Measurements from ENCODE around the gene IL11RA. TPM values are rescaled to one million over a fixed set of nuclear protein-coding genes. Genes with fewer than 3 reads are reported as not detected.

IL11RA gene
- total and polyA plus RNA-seq, 10 of the 15 experiments (the other 5 are each of a cell fraction or from before 2014, with no cell fraction given), result 0.32 to 5.8 (median 2.2) TPM

GRCh38 chr9:34637356-34638137, 14.4 kb upstream of the IL11RA start, which contains the start of gene SIGMAR1 (continued):
- TF ChIP-seq NKRF (conservative IDR thresholded peaks at IDR 0.05), result peak; percentile 63
- TF ChIP-seq E2F4 (IDR thresholded peaks at IDR 0.05; ENCODE audit: low read depth, low read length), result peak; percentile 19; the same call in 1 of the 2 replicates
- 0 out of 2 replicates have a peak, but pooled peaks have one; percentile 3 for TF ChIP-seq NR2C1 (IDR thresholded peaks at IDR 0.05)
- TF ChIP-seq STAT1 (conservative IDR thresholded peaks at IDR 0.05), result no peak
- no peak for TF ChIP-seq ZZZ3 (IDR thresholded peaks at IDR 0.05; ENCODE audit: control insufficient read depth, insufficient read length, low read depth)
- TF ChIP-seq CHD1 (IDR thresholded peaks at IDR 0.05; ENCODE audit: low read depth, low read length), result peak; percentile 97
- peak; percentile 98 for TF ChIP-seq KLF5 (IDR thresholded peaks at IDR 0.05; ENCODE audit: partially characterized antibody)
- no peak for TF ChIP-seq SUPT20H (IDR thresholded peaks at IDR 0.05; ENCODE audit: borderline replicate concordance, control insufficient read depth, low read depth, low read length)
- TF ChIP-seq, protein P1, sequence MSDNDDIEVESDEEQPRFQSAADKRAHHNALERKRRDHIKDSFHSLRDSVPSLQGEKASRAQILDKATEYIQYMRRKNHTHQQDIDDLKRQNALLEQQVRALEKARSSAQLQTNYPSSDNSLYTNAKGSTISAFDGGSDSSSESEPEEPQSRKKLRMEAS (IDR thresholded peaks at IDR 0.05; ENCODE audit: low read depth, low read length), result peak; percentile 85; the same call in 1 of the 2 replicates
- no peak for TF ChIP-seq ASH2L (IDR thresholded peaks at IDR 0.05; ENCODE audit: borderline replicate concordance, low read depth)
- no peak for TF ChIP-seq BRCA1 (IDR thresholded peaks at IDR 0.05; ENCODE audit: low read depth, low read length)
- TF ChIP-seq, protein P2, sequence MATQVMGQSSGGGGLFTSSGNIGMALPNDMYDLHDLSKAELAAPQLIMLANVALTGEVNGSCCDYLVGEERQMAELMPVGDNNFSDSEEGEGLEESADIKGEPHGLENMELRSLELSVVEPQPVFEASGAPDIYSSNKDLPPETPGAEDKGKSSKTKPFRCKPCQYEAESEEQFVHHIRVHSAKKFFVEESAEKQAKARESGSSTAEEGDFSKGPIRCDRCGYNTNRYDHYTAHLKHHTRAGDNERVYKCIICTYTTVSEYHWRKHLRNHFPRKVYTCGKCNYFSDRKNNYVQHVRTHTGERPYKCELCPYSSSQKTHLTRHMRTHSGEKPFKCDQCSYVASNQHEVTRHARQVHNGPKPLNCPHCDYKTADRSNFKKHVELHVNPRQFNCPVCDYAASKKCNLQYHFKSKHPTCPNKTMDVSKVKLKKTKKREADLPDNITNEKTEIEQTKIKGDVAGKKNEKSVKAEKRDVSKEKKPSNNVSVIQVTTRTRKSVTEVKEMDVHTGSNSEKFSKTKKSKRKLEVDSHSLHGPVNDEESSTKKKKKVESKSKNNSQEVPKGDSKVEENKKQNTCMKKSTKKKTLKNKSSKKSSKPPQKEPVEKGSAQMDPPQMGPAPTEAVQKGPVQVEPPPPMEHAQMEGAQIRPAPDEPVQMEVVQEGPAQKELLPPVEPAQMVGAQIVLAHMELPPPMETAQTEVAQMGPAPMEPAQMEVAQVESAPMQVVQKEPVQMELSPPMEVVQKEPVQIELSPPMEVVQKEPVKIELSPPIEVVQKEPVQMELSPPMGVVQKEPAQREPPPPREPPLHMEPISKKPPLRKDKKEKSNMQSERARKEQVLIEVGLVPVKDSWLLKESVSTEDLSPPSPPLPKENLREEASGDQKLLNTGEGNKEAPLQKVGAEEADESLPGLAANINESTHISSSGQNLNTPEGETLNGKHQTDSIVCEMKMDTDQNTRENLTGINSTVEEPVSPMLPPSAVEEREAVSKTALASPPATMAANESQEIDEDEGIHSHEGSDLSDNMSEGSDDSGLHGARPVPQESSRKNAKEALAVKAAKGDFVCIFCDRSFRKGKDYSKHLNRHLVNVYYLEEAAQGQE (IDR thresholded peaks at IDR 0.05; ENCODE audit: low read depth, low read length), result no peak
- no peak for TF ChIP-seq USF2 (IDR thresholded peaks at IDR 0.05; ENCODE audit: borderline replicate concordance, low read depth, low read length)
- no peak for TF ChIP-seq MYB (IDR thresholded peaks at IDR 0.05; ENCODE audit: borderline replicate concordance, low read depth, low read length)
- TF ChIP-seq STAT3 (IDR thresholded peaks at IDR 0.05; ENCODE audit: low read depth, low read length), result no peak
- no peak for TF ChIP-seq FOXM1 (IDR thresholded peaks at IDR 0.05; ENCODE audit: low read depth, low read length)
- TF ChIP-seq, protein P3, sequence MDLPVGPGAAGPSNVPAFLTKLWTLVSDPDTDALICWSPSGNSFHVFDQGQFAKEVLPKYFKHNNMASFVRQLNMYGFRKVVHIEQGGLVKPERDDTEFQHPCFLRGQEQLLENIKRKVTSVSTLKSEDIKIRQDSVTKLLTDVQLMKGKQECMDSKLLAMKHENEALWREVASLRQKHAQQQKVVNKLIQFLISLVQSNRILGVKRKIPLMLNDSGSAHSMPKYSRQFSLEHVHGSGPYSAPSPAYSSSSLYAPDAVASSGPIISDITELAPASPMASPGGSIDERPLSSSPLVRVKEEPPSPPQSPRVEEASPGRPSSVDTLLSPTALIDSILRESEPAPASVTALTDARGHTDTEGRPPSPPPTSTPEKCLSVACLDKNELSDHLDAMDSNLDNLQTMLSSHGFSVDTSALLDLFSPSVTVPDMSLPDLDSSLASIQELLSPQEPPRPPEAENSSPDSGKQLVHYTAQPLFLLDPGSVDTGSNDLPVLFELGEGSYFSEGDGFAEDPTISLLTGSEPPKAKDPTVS (IDR thresholded peaks at IDR 0.05; ENCODE audit: low read depth, low read length), result no peak
- 0 out of 2 replicates have a peak, but pooled peaks have one; percentile 58 for TF ChIP-seq ZNF217 (IDR thresholded peaks at IDR 0.05)
- no peak for TF ChIP-seq SREBF2 (IDR thresholded peaks at IDR 0.05; ENCODE audit: low read length)
- TF ChIP-seq MTA3 (IDR thresholded peaks at IDR 0.05; ENCODE audit: borderline replicate concordance, low read length), result no peak
